Lower lobe of right lung (tissue), 2 donors: ENCODE measurements around the gene UPF2. TPM values are rescaled to one million over a fixed set of nuclear protein-coding genes. Genes with fewer than 3 reads are reported as not detected.
A peak's percentile ranks its signal among the peaks of the same experiment; 100 is the strongest.

Experiments
- ATAC-seq, 2 donors: fragments of 200-7000 bp; cut with Tn5 transposase; one replicate each; pipeline ENCODE4 v1.9.1; 2020 to 2022; ENCODE audit warnings: mild to moderate bottlenecking in 2 of 2, moderate library complexity in 2 of 2
- DNase-seq: peaks from one replicate; pipeline ENCODE4 v3.0.0-alpha.2; 2020
- H3K27ac ChIP-seq: fragments of 200-600 bp; one replicate; pipeline ENCODE4 v1.8.0; 2022
- H3K27me3 ChIP-seq: fragments of 200-600 bp; one replicate; pipeline ENCODE4 v1.8.0; 2022; ENCODE audit warnings: low read depth
- H3K36me3 ChIP-seq: fragments of 200-600 bp; one replicate; pipeline ENCODE4 v1.8.0; 2022; ENCODE audit warnings: mild to moderate bottlenecking
- H3K4me1 ChIP-seq: fragments of 200-600 bp; one replicate; pipeline ENCODE4 v1.8.0; 2022
- H3K4me3 ChIP-seq: fragments of 200-600 bp; one replicate; pipeline ENCODE4 v1.8.0; 2022; ENCODE audit warnings: mild to moderate bottlenecking
- H3K9me3 ChIP-seq: fragments of 200-600 bp; one replicate; pipeline ENCODE4 v1.8.0; 2022
- CTCF ChIP-seq: fragments of 200-600 bp; IDR thresholded peaks from one replicate; pipeline ENCODE4 v1.8.0; 2022; ENCODE audit warnings: antibody characterized with exemption, mild to moderate bottlenecking
- intact Hi-C: fragments of 100-400 bp; cut with DNase I; formaldehyde crosslinking; loops from one replicate; pipeline ENCODE4 v1.11.0; 2022
- total RNA-seq: library from RNA; stranded (reverse); fragmentation: NEBNext Ultra II Directional; extraction: Animal tissue kit (Norgen Biotek cat#: 25700); gene quantifications from one replicate; pipeline ENCODE4 v1.2.1, GENCODE V29; 2021
- donor health status: DM: no; HTN: yes; CAD: no; lungs with severe emphysema.

The UPF2 gene
- total RNA-seq, 1 donor from 2014 or later = 21.0 TPM

DNA sequence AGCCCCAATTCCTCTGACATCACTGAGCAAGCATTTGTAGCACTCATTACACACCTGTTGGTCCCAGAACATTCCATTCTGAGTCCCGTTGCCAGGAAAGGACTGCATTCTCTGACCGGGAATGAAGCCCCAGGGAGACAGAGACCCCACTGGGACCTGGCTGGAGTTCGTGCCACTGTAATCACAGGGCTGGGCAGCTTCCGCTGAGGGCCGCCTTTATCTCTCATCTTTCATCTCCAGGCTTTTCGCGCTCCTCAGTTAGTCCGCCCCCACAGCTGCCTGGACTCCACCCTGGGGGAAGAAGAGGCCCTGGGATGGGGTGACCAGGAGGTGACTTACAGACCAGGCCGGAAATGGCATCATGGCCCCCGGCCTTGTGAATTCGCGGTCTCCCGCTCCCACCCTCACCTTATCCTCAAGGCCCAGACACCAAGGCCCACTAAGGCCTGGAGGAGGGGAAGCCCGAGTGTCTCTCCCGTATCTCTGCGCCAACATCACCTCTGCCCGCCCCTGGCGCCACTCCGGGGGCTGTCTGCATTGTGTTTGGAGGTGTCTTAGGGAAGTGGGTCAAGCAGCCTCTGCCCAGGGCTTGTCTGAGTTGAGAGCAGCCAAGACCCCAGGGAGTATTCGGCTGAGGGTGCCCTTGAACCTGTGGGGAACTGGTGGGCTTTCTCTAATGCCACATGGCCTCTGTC is 144.1 kb downstream of the UPF2 start:
- TF ChIP-seq CTCF = no peak
- Histone ChIP-seq H3K27me3 (no peaks in the 10 kb centered on the region), H3K4me3 (no peak overlapping the region), H3K9me3 (no peaks in the 10 kb centered on the region), H3K4me1 (no peaks in the 10 kb centered on the region), H3K27ac (peak overlapping the region; percentile 62), H3K36me3 (no peaks in the 10 kb centered on the region)
- peak; percentile 88 to 94 for ATAC-seq
- DNase-seq = peak; percentile 84
- intact Hi-C loops = no loop called here

DNA sequence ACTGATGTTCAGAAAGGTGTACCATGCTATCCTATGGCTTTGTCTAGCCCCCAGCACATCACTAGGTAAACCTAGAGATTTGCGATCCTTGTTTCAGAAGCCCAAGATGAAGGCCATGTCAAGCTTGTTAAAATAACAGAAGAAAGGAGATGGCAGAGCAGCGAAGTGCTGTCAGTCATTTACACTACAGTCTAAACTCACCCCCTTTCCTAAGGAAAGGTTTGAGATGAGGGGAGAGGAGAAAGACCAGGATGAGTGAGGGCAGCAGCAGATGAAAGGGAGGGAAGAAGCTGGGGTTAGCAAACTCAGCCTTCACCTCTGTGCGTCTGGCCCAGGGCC is 144.6 kb downstream of the UPF2 start:
- no peaks in the 10 kb centered on the region for H3K36me3 ChIP-seq
- DNase-seq (no peak), ATAC-seq (no peak)
- TF ChIP-seq CTCF = no peak
- H3K27me3 ChIP-seq = no peaks in the 10 kb centered on the region
- no peaks in the 10 kb centered on the region for H3K4me1 ChIP-seq
- no peaks in the 10 kb centered on the region for H3K9me3 ChIP-seq
- intact Hi-C loops = no loop called here
- no peak overlapping the region for H3K4me3 ChIP-seq
- peak overlapping the region; percentile 62 for H3K27ac ChIP-seq

DNA sequence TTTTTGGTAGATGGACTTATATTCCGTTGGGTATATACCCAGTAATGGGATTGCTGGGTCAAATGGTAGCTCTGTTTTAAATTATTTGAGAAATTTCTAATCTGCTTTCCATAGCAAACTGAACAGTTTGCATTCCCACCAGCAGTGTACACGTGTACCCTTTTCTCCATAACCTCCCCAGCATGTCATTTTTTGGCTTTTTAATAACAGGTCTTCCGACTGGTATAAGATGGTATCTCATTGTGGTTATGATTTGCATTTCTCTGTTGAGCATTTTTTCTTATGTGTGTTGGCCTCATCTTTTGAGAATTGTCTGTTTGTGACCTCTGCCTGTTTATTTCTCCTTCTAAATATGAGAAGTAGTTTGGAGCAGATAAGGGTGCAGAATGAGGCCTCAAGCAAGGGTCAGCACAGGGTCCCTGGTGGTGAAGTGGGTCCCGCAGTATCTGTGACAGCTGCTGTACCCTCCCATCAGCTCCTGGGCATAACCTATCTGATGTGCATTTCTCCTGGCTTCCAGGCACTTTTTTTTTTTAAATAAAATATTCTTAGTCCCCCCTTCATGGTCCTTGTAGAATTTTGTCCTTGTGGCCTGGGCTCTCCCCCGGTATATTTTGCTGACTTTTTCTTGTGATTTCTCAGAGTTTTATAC is 145.9 kb downstream of the UPF2 start:
- intact Hi-C loops = no loop called here
- Histone ChIP-seq H3K4me3 (no peak overlapping the region), H3K9me3 (no peaks in the 10 kb centered on the region), H3K27me3 (no peaks in the 10 kb centered on the region), H3K27ac (no peak overlapping the region), H3K4me1 (no peaks in the 10 kb centered on the region), H3K36me3 (no peaks in the 10 kb centered on the region)
- TF ChIP-seq CTCF = no peak
- DNase-seq (no peak), ATAC-seq (no peak)

DNA sequence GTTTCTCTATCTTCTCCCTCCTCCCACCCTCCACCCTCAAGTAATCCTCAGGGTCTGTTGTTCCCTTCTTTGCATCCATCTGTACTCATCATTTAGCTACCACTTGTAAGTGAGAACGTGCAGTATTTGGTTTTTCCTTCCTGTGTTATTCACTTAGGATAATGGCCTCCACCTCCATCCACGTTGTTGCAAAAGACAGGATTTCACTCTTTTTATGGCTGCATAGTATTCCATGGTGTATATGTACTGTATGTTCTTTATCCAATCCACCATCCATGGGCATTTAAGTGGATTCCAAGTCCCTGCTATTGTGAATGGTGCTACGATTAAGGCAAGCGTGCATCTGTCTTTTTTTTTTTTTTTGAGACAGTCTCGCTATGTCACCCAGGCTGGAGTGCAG is 147.0 kb downstream of the UPF2 start:
- no peaks in the 10 kb centered on the region for H3K27me3 ChIP-seq
- no peak for TF ChIP-seq CTCF
- no peaks in the 10 kb centered on the region for H3K36me3 ChIP-seq
- intact Hi-C loops = no loop called here
- no peaks in the 10 kb centered on the region for H3K9me3 ChIP-seq
- no peak overlapping the region for H3K4me3 ChIP-seq
- H3K4me1 ChIP-seq = no peaks in the 10 kb centered on the region
- DNase-seq (no peak), ATAC-seq (no peak)
- H3K27ac ChIP-seq = no peak overlapping the region

GRCh38 chr10:11895108-11895466 is 147.5 kb downstream of the UPF2 start:
- no peak overlapping the region for H3K4me3 ChIP-seq
- no peaks in the 10 kb centered on the region for H3K27me3 ChIP-seq
- intact Hi-C loops = no loop called here
- H3K27ac ChIP-seq = no peak overlapping the region
- H3K9me3 ChIP-seq = no peaks in the 10 kb centered on the region
- DNase-seq = no peak
- TF ChIP-seq CTCF = no peak
- no peaks in the 10 kb centered on the region for H3K36me3 ChIP-seq
- H3K4me1 ChIP-seq = no peaks in the 10 kb centered on the region
- ATAC-seq = no peak
